Measurements from ENCODE around the gene UST.

Gene UST

DNA sequence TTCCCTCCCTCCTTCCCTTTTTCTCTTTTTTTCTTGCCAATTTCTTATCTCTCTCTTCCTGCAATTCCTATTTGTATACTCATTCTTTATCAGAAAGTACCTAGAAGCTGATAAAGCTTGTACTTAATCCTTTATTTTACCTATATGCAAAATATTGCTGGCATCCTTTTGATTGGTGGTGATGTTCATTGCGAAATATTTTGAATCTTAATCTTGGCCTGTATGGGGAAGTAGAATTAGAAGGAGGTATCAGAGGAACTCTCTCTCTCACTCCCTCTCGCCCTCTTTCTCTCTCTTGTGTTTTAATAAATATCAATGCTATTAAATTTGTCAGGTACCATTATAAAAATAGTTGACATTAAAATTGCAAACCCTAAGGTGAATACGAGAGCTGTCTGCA is 52.8 kb downstream of the UST start:
- DNase-seq: no peak

DNA sequence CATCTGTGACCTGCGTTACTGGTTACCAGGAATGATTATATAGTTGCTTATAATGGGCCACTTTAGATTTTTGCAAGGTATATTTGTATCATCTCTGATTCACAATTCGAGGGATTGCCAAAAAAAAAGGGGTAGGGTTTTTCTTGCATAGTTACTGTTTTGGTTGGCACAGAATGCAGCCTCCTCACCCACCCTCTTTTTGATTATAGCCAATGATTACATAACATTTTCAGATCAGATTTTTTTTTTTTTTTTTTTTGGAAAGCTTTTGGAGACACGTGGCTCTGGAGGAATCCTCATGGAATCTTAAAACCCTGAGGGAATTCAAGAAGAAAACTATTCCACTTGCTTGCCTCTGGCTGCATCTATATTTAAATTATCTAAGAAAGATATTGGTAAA is 53.7 kb downstream of the UST start:
- DNase-seq: no peak

DNA sequence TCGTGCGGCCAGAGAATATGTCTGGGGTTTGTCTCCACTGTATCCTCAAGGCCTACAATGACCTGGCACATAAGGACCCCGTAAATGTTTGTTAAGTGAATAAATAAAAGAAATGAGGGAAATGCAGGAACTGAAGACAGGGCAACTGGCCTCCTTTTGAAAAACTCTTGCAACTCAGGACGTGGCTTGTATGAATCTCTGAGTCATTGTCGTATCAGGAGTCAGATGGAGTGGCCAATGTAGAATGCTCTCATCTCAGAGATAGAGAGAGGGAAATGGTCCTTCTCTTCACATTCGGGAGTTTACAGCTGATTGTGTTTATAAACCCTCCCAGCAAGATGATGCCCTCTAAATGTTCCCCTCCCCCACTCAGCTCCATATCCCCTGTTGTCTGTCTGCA is 57.1 kb downstream of the UST start:
- no peak for DNase-seq

DNA sequence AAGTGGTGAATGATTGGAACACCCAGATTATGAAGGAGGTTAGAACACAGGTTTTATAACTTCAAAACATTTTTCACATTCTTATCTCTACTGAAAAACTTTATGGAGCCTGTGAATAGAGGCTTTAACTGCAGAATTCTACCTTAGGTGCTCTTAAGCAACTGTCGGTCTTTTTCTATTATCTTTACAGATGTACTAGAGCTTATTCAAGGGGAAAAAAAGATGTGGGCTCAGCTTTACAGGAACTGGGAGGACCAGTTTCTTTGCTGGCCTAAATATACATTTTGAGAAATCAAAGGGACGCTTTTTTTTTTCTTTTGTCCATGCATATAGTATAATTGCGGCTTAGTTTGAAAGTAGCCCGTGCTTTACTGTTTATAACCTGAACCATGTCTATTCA is 58.9 kb downstream of the UST start:
- no peak for DNase-seq

DNA sequence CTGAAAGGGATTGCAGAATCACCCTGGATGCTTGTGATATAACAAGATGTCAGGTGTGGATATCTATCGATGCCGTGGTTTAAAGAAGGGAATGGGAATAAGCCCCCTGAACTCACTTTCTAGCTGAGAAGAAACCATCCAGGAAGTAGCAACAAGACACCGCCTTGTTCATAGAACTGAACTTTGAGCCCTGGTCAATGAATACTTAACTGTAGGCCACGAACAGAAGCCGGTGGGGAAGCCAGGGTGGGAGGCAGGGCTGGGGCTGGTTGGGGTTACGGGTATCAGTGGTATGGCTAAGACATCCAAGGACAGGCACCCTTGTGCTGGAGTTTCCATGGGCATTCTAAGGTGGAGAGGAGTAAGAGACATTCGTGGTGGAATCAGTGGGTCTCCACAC is 61.0 kb downstream of the UST start:
- no peak for DNase-seq

DNA sequence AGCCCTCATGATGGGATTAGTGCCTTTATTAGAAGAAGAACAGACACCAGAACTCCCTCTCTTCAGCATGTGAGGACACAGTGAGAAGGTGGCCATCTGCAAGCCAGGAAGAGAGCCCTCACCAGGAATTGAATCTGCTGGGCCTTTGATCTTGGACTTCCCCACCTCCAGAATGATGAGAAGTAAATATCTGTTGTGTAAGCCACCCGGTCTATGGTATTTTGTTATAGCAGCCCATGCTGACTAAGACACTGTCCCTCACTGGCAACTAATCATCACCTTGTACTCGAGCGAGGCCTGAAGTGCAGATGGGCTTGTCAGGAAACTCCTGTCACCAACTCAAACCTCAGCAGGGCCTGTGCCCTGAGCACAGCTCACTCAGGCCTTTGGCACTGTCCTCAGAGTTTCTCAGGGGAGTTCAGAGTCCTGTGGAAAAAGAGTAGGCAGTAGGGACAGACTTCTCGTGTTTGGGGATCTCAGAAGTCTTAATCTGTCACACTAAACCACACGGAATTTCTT is 62.0 kb downstream of the UST start:
- no peak for DNase-seq

DNA sequence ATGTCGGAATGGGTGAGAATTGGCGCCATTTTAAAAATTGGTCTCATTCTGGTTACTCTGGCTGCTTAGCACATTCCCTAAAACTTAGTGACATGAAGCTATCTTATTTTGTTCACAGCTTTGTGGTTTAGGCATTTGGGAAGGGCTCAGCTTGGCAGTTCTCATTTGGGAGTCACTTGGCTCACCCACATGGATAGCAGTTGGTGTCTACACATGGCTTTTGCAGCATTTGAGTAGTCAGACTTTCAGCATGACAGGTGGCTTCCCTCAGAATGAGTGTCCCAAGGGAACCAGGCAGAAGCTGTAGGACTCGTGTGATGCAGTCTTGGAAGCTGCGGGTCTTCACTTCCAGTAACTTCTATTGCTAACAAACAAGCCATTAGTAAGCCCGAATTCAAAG is 64.6 kb downstream of the UST start:
- no peak for DNase-seq

DNA sequence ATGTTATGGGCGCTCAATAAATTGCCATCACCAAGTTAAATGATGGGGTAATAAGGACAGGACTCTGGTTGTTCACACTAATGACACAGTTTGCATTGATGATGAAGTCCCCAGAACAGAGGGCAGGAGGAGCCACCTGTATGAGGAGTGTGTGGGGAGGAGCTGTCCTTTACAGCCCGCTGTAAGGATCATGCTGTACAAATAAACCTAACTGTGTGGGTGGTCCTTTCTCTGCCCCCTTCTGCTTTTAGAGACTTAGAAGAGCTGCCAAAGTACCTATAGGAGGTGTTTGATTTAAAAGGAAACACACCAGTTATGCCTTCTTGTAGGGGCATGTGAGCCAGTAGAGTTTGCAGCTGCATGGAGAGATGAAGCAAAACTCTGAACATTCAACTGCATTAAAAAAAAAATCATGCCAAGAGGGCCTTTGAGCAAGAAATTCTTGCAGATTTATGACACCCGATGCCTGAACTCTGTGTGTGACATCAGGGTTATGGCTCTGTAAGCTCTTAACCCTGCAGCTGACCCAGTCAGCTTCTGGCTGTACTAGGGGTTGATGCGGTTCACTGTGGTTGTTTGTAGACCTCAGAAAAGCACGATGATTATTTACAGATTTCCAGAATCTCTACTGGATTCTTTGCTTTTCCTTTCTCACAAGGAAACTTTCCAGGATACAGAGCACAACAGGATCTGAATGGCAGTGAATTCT is 67.4 kb downstream of the UST start:
- no peak for DNase-seq

DNA sequence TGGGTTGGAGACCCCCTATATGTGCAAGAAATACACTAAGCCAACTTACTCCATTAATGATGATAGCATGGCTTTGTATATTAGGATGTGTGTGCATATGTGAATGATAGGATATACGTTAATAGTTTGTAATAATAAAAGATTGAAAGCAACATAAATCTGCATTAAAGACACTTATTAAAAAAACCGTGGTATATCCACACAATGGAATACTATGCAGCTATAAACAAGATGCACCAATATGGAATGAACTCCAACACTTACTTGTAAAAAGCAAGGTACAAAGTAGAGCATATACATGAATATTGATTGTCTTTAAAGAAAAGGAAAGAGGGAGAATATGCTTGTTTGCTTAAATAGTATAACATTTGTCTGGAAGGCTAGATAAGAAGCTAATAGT is 68.0 kb downstream of the UST start:
- DNase-seq: no peak

DNA sequence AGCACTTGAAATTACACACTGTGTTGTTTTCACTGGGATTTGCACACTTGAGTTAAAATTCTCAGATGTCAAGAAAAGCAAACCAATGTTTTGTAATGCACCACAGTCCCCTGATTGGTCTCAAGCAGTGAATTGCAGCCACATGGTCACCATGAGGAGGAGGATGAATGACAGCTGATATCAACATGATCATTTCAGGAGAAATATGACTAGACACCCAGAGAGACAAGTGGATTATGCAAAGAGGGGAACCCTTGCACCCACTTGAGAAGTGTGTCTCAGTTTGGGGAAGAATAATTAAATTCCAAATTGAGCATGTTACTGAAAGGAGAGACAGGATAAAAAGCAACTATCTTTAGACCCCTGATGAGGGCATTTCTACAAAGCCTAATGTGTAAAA is 69.3 kb downstream of the UST start:
- DNase-seq: no peak

DNA sequence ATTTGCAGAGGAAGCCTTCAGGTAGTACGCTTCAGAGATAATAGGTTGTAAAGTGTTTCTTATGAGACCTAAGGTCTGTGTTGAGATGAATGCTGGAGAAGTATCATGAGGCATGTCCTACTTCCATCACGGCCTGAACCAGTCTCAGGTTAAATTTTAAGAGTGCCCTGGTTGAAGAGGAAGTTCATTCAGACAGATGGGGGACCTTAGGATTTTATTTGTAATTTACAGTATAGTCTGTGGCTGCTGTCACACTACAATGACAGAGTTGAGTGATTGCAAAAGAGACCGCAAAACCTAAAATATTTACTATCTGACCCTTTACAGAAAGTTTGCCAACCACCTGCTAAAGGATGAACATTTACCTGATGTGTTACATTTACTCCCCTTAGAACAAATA is 70.9 kb downstream of the UST start:
- no peak for DNase-seq

DNA sequence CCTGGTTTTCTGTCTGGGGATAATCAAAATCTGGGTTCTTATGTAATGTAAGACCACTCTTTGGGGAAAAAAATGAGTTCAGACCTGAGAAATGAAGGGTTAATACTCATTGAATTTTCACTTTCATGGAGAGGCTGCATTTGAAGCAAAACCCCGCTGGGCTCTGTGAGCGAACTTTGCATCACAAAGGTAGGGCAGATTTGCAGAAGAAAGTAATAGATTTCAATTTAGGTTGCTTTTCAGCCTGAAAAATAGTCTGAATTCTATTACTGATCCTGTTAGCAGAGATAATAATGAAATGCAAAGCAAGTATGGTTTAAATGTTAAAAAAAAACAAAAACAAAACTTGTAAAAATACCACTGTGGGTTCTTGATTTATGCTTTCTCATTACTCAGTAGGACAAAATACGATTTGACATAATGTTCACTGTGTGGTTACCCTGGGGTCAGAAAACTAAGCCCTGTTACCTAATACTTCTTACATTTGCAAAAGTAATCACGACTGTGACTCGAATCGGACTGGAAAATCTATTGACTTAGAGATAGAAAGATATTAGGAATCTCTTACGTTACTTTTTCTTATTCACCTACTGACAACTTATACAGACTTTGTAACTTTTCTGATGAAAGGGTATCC is 72.2 kb downstream of the UST start:
- no peak for DNase-seq

DNA sequence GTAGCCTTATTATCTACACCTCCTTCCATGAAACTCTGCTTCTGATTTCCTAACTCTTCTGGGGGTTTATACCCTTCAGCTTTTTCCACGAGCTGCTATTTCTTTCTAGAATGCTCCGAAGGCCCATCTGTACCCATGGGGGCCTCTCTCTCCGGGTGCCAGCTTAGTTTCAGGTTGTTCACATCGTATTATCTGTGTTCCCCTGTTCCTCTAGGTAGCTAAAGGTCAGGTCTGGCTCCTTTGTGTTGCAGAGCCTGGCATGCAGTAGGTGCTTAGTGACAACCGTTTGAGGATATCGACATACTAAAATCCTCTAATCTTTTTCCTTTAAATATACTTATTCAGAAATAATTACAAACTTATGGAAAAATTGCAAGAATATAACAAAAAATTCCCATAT is 73.0 kb downstream of the UST start:
- DNase-seq: no peak

DNA sequence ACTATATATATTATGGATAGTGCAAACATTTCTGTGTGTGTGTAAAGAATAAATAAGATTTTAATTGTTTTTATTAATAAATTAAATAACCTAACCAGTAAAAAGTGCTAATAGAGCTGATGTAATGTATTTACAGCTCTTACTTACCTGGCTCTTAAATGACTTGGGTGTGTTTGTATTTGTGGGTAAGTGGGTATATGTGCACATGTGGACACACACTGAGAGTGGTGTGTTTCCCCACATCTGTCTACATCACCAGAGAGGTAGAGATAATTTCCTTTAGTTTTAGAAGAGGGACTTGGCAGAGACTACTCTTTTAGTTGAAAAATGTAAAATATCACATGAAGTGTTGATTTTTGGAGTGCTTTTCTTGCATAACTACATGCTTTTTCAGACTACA is 76.0 kb downstream of the UST start:
- no peak for DNase-seq

DNA sequence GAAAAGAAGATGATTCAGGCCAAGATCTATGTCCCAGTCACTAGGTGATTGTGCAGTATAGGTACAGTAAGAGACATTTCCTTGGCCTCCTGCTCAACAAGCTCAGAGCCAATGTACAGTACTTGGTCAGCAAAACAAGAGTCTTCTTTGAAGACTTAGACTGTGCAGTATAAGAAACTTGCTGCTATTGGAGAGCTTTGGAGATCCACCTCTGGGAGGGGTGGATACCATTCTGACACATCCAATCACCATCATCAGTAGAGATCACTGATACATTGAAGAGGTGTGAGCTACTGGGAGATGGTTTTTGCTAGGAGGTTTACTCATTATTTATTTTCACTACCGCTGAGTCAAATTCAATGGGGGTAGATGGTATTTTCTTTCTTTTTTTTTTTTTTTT is 77.5 kb downstream of the UST start:
- DNase-seq: no peak

DNA sequence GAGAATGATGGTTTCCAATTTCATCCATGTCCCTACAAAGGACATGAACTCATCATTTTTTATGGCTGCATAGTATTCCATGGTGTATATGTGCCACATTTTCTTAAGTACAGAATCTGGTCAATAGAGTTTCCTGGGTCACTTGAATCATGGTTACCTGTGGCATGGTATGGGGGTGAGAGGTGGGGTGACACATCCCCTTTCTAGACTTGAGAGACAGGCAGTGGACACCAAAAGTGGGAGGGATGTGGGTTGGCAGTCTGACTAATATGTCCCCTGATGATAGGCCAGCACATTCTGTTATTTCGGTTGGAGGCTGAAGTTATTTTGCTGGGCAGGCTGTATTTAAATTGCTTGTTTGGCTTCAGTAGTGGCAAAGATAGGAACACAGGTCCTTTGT is 78.1 kb downstream of the UST start:
- no peak for DNase-seq

DNA sequence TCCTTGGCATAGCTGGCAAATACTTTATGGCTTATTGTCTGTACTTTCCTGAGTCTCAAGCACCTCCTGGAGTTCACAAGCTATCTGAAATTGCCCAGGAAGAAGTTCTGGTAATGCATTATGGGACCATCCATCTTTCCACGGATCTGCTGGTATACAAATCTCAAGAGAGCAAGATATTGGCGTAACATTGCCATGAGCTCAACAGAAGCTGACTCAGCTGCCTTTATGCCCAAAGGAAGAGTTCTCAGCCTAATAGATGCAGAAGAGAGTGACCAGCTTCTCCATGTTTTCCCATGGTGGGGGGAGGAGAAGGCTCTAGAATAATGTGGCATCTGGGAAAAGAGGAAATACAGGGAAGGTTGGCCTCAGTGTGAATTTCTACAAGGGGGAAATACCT is 78.7 kb downstream of the UST start:
- no peak for DNase-seq

DNA sequence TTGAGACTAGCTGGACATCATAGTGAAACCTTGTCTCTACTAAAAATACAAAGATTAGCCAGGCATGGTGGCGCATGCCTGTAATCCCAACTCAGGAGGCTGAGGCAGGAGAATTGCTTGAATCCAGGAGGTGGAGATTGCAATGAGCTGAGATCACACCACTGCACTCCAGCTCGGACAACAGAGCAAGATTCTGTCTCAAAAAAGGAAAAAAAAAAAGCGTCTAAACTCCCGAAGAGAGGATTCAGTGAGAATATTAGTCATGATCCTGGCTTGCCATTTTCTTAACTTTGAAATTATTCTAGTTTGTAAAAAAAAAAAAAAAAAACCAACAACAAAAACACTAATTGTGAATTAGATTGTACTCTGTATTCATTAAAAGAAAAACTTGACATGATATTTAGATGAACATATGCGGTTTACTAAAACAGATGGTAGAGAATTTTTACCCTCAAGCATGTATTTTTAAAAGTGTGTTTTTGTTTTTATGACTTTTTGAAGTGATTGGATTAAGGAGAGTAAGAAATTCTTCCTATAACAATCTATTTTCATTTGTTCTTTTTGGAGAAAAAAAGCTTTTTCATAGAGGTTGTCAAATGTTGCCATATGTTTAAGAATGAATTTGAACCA is 80.7 kb downstream of the UST start:
- no peak for DNase-seq

DNA sequence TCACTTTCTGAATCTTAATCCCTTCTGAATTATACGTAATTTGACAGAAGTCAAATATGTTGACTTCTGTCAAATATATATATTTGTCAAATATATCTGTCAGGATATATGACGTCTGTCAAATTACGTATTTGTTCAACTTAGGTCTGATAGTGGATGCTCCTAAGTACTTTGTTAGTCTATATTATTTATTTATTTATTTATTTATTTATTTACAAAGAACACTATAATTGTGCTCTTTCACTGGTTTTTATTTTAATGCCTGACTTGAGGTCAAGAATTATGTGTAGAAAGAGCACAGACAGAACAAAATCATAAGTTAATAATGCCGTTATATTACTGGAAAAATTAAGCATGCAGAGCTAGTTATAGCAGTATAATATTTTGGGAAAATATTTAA is 81.2 kb downstream of the UST start:
- DNase-seq: no peak

DNA sequence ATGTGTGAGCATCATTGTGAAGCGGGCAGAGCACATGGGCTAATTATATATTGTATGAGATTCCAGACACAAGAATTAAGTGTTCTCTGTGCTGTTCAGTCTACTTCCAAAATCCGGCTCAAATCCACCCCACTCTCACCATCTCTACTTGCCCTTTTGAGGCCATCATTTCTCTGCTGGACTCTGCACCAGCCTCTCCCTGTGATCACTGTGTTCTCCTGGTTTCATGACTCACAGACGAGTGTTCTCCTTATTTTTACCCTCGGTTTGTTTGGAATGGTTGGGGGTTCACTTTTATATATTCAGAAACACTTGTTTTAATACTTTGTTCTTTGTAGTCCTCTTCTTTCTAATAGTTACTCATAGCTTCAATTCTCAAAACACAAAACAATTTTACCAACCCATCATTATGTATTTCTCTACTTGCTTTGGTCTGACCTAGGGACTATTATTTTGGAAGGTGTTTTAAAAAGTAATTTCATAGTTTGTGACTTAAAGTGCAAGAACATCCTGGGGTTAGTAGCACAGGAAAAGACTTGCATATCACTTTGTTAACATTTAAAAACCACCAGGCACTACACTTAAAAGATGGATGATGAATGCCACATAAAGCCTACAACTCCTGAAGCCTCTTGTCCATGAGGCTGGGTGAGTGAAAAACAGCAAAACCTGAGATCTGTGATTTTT is 82.7 kb downstream of the UST start:
- no peak for DNase-seq

DNA sequence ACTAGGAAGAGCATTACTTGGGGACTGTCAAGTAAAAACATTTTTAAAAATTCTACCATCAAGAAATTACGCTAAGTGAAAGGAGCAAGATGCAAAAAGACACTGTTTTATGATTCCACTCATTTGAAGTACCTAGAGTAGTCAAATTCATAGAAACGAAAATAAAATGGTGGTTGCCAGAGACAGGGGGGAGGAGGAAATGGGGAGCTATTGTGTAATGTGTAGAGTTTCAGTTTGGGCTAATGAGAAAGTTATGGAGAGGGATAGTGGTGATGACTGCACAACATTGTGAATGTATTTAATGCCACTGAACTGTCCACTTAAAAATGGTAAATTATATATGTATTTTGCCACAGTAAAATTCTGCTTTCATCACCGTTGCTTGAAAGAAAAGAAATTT is 83.8 kb downstream of the UST start:
- no peak for DNase-seq

DNA sequence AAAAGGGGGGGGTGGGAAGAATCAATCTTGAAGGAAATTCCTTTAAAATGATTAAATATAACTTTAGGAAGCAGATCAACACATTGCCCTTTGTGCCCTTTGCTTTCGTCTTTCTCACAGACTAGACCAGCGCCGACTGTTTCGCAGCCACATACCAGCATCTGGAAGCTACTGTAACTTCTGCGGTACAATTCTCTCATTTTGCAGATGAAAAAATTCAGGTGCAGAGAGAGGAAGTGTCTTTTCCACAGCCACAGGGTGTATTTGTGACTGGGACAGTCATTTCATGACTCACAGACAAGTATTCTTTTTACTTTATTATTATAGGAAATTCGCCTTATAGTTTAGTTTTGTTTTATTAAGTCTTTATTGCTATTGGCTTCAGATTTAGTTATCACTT is 84.2 kb downstream of the UST start:
- no peak for DNase-seq
